HCT116 (cell line): Measurements from ENCODE around the gene PRAME. TPM values are rescaled to one million over a fixed set of nuclear protein-coding genes. Genes with fewer than 3 reads are reported as not detected.

Source experiments
- ATAC-seq: fragments of 200-7000 bp; cut with Tn5 transposase; 2 replicates; pipeline ENCODE4 v1.9.1; 2020; ENCODE audit warnings: mild to moderate bottlenecking, moderate library complexity
- BruUV-seq: library from RNA; stranded (reverse); fragments of 400-500 nt; replicated peaks from 2 replicates; lab custom pipeline; 2021; lab: Mats Ljungman, UMichigan
- CTCF ChIA-PET: fragments of 300-600 bp; sonication (Branson Sonifier 250); formaldehyde crosslinking; loops from one replicate; lab custom pipeline; 2021; ENCODE audit warnings: antibody characterized with exemption; lab: Charles Lee
- POLR2A ChIA-PET: fragments of 300-600, 350-600 bp; sonication (Branson Sonifier 250); formaldehyde crosslinking; loops from one replicate; lab custom pipeline; 2021; ENCODE audit warnings: antibody characterized with exemption; lab: Charles Lee
- RAD21 ChIA-PET, 2 experiments: fragments of 300-600 bp; sonication (Branson Sonifier 250); formaldehyde crosslinking; loops; one replicate each; lab custom pipeline; 2023; ENCODE audit warnings: low total read pairs in 2 of 2; ENCODE audit not compliant: uncharacterized antibody in 2 of 2, unreplicated experiment in 2 of 2, low non-redundant PET in 1 of 2; lab: Charles Lee
- DNase-seq: peaks from one replicate; pipeline ENCODE4 v3.0.0-alpha.2; 2010; ENCODE audit warnings: low read depth, low spot score
- H2AFZ ChIP-seq: fragments of 200-600 bp; shearing (Covaris generic), sonication (generic); 2 replicates; pipeline ENCODE4 v1.6.1; 2017; ENCODE audit warnings: low read depth, mixed run types, mixed read lengths, antibody characterized with exemption, low read length; ENCODE audit not compliant: poor library complexity, severe bottlenecking
- H3K27ac ChIP-seq: 2 replicates; pipeline ENCODE4 v1.5.1; 2012; ENCODE audit warnings: low read depth, low read length
- H3K27me3 ChIP-seq: fragments of 200-600 bp; sonication (generic); 2 replicates; pipeline ENCODE4 v1.6.1; 2016; ENCODE audit warnings: mixed run types, low read length, mixed read lengths; ENCODE audit not compliant: insufficient read depth
- H3K36me3 ChIP-seq, 2 experiments: fragments of 200-500 bp in 1 of 2; fragments of 200-600 bp in 1 of 2; sonication (Bioruptor generic) in 1 of 2; sonication (generic) in 1 of 2; 2 replicates each; pipeline versions ENCODE4 v1.5.1 to v1.6.1; 2014 to 2016; ENCODE audit warnings: low read length in 2 of 2, inconsistent platforms in 1 of 2, mixed read lengths in 1 of 2, mixed run types in 1 of 2; ENCODE audit not compliant: insufficient read depth in 2 of 2, control insufficient read depth in 1 of 2
- H3K4me1 ChIP-seq, 2 experiments: fragments of 200-600 bp in 1 of 2; sonication (generic) in 1 of 2; 2 replicates each; pipeline versions ENCODE4 v1.5.1 to v1.6.1; 2012 to 2017; ENCODE audit warnings: low read length in 2 of 2, inconsistent platforms in 1 of 2, mild to moderate bottlenecking in 1 of 2, mixed read lengths in 1 of 2, mixed run types in 1 of 2, moderate library complexity in 1 of 2; ENCODE audit not compliant: insufficient read depth in 2 of 2, control insufficient read depth in 1 of 2
- H3K4me2 ChIP-seq: fragments of 200-600 bp; sonication (generic); 2 replicates; pipeline ENCODE4 v1.6.1; 2017; ENCODE audit warnings: mixed run types, low read length, mixed read lengths
- H3K4me3 ChIP-seq, 2 experiments: fragments of 200-600 bp in 1 of 2; sonication (generic) in 1 of 2; replicated peaks in 1 of 2; 2 replicates each; pipeline ENCODE4 v1.5.1; 2011 to 2016; ENCODE audit warnings: low read length in 2 of 2, control low read depth in 1 of 2, low read depth in 1 of 2, mild to moderate bottlenecking in 1 of 2, mixed read lengths in 1 of 2, mixed run types in 1 of 2
- H3K79me2 ChIP-seq: fragments of 200-600 bp; sonication (generic); 2 replicates; pipeline ENCODE4 v1.6.1; 2017; ENCODE audit warnings: mild to moderate bottlenecking, mixed run types, low read length, moderate library complexity, mixed read lengths; ENCODE audit not compliant: insufficient read depth
- H3K9ac ChIP-seq: fragments of 200-600 bp; sonication (generic); 2 replicates; pipeline ENCODE4 v1.6.1; 2016; ENCODE audit warnings: low read length, mixed read lengths
- H3K9me2 ChIP-seq: fragments of 200-600 bp; sonication (generic), shearing (Covaris generic); 2 replicates; pipeline ENCODE4 v1.6.1; 2017; ENCODE audit warnings: mixed run types, mild to moderate bottlenecking, moderate library complexity; ENCODE audit not compliant: insufficient read depth
- H3K9me3 ChIP-seq, 2 experiments: fragments of 200-500 bp in 1 of 2; fragments of 200-600 bp in 1 of 2; sonication (Bioruptor generic) in 1 of 2; sonication (generic) in 1 of 2; 2 replicates each; pipeline ENCODE4 v1.6.1; 2014 to 2017; ENCODE audit warnings: low read length in 2 of 2, mixed read lengths in 2 of 2, inconsistent platforms in 1 of 2, low read depth in 1 of 2, mild to moderate bottlenecking in 1 of 2, mixed run types in 1 of 2, moderate library complexity in 1 of 2; ENCODE audit not compliant: control insufficient read depth in 1 of 2, insufficient read depth in 1 of 2
- H4K20me1 ChIP-seq: fragments of 200-600 bp; sonication (generic), shearing (Covaris generic); 2 replicates; pipeline ENCODE4 v1.6.1; 2017; ENCODE audit warnings: mixed run types, mild to moderate bottlenecking, moderate library complexity; ENCODE audit not compliant: insufficient read depth
- CBX3 ChIP-seq: IDR thresholded peaks from 2 replicates; pipeline ENCODE4 v1.6.1; 2012; ENCODE audit warnings: low read depth
- ELF1 ChIP-seq: IDR thresholded peaks from 2 replicates; pipeline ENCODE4 v1.6.1; 2012; ENCODE audit warnings: low read depth, borderline replicate concordance
- EZH2 ChIP-seq: fragments of 200-600 bp; sonication (generic); IDR thresholded peaks from 2 replicates; pipeline ENCODE4 v1.6.1; 2017; ENCODE audit warnings: antibody characterized with exemption, mixed run types
- FOSL1 ChIP-seq: IDR thresholded peaks from 2 replicates; pipeline ENCODE4 v1.6.1; 2012; ENCODE audit warnings: low read depth
- JUND ChIP-seq: IDR thresholded peaks from 2 replicates; pipeline ENCODE4 v1.6.1; 2012
- POLR2AphosphoS5 ChIP-seq: IDR thresholded peaks from 2 replicates; pipeline ENCODE4 v1.6.1; 2011; ENCODE audit warnings: mild to moderate bottlenecking, low read depth, low read length, moderate library complexity
- RAD21 ChIP-seq: IDR thresholded peaks from 2 replicates; pipeline ENCODE4 v1.6.1; 2012; ENCODE audit warnings: low read depth, mild to moderate bottlenecking
- SIN3A ChIP-seq: IDR thresholded peaks from 2 replicates; pipeline ENCODE4 v1.6.1; 2012; ENCODE audit warnings: low read depth
- SRF ChIP-seq: IDR thresholded peaks from 2 replicates; pipeline ENCODE4 v1.6.1; 2012; ENCODE audit warnings: low read depth
- ZFX ChIP-seq: fragments of 450-650 bp; IDR thresholded peaks from 2 replicates; pipeline ENCODE4 v1.6.1; 2017
- intact Hi-C: fragments of 100-400 bp; cut with micrococcal nuclease; formaldehyde crosslinking; loops from 2 replicates; pipeline ENCODE4 v1.10.0; 2022
- total RNA-seq: library from RNA; stranded (reverse); gene quantifications from one replicate; pipeline ENCODE4 v1.2.1, GENCODE V29; 2021; ENCODE audit not compliant: unreplicated experiment
- TF ChIP-seq, protein P1 (sequence below): IDR thresholded peaks from 2 replicates; pipeline ENCODE4 v1.6.1; 2011; ENCODE audit warnings: mild to moderate bottlenecking, low read length, moderate library complexity; ENCODE audit not compliant: insufficient replicate concordance; ENCODE audit errors: extremely low read depth
- TF ChIP-seq, protein P2 (sequence below), 3 experiments: fragments of 200-600 bp in 1 of 3; sonication (generic) in 1 of 3; IDR thresholded peaks in 2 of 3; conservative IDR thresholded peaks in 1 of 3; 2 replicates each; pipeline ENCODE4 v1.5.1; 2012 to 2017; ENCODE audit warnings: low read depth in 2 of 3, low read length in 2 of 3, antibody characterized with exemption in 1 of 3, borderline replicate concordance in 1 of 3, control low read depth in 1 of 3, mild to moderate bottlenecking in 1 of 3, mixed read lengths in 1 of 3, mixed run types in 1 of 3, moderate library complexity in 1 of 3; ENCODE audit not compliant: insufficient read depth in 1 of 3

Gene PRAME
- total RNA-seq, 1 experiment from 2014 or later: 28.4 TPM

DNA sequence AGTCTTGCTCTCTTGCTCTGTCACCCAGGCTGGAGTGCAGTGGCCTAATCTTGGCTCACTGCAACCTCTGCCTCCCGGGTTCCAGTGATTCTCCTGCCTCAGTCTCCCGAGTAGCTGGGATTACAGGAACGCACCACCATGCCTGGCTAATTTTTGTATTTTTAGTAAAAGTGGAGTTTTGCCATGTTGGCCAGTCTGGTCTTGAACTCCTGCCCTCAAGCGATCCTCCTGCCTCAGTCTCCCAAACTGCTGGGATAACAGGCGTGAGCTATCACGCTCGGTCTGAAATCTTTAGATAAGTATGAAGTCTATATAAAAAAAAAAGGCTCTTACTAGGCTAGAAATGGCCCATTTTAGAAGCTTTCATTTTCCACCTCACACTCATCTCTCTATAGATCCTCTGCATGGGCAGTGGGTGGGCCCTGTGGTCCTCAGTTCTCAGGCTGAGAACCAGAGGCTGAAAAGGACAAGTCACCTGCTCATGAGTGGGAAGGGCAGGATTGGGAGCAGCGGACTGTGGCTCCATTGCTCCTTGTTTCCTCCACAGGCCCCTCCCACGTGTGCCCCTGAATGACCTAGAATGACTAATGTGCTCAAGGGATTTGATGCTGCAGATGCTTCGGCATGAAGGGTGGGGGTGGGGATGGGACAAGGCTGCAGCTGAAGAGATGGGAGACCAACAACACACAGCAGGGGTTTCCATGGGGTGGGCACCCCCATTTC lies 19.8 kb upstream of the PRAME start:
- H3K27ac ChIP-seq: no peak overlapping the region
- CTCF ChIA-PET: interaction anchor here (1.4 kb wide), 1 partner anchor 8 kb away, joined by 10 read pairs; no protein-coding TSS in a partner anchor
- H3K27me3 ChIP-seq: no peaks in the 10 kb centered on the region
- no peaks in the 10 kb centered on the region for H3K9me2 ChIP-seq
- TF ChIP-seq ELF1 (no peak), FOSL1 (no peak), ZFX (no peak)
- H3K4me2 ChIP-seq: peak overlapping the region; percentile 37
- RAD21 ChIA-PET: no interaction called here
- H2AFZ ChIP-seq: no peak overlapping the region
- H3K9ac ChIP-seq: no peak overlapping the region
- BruUV-seq: no TSS peak
- POLR2A ChIA-PET: no interaction called here
- no peak for DNase-seq
- intact Hi-C loops: no loop called here
- H3K36me3 ChIP-seq: no peaks in the 10 kb centered on the region
- no peak overlapping the region for H3K4me3 ChIP-seq
- H3K79me2 ChIP-seq: no peaks in the 10 kb centered on the region
- no peaks in the 10 kb centered on the region for H4K20me1 ChIP-seq
- ATAC-seq: no peak
- H3K9me3 ChIP-seq: no peaks in the 10 kb centered on the region
- H3K4me1 ChIP-seq: peaks cover 5 to 9% of the 10 kb centered on the region in 2 experiments; a peak in 3 of 4 replicates

DNA sequence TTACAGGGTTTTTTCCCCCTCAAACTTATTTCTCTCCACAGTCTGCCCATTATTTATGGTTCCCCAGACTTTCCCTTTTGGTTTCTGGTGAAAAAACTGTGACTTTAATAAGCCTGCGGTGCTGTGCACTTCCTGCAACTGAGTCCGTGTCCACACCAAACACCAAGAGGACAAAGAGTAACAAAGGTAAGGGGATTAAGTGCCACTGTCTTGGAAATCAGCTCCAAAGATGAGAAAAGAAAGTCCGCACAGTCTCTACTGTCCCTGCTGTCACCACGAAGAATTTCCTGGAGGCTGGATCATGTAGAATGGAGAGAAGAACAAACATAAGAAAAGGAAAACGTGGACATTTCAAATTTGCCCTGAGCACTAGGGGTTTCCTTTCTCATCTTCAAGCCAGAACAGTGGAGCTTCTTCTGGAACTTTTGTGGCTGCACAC lies 17.9 kb upstream of the PRAME start:
- Histone ChIP-seq H4K20me1 (no peaks in the 10 kb centered on the region), H3K36me3 (no peaks in the 10 kb centered on the region), H3K79me2 (no peaks in the 10 kb centered on the region), H3K27ac (no peak overlapping the region), H3K27me3 (no peaks in the 10 kb centered on the region), H3K4me2 (no peak overlapping the region), H3K4me3 (no peak overlapping the region), H2AFZ (no peak overlapping the region), H3K4me1 (peaks cover 5 to 9% of the 10 kb centered on the region in 2 experiments; a peak in 3 of 4 replicates), H3K9ac (no peak overlapping the region), H3K9me2 (no peaks in the 10 kb centered on the region), H3K9me3 (no peaks in the 10 kb centered on the region)
- DNase-seq (no peak), ATAC-seq (no peak)
- no TSS peak for BruUV-seq
- CTCF ChIA-PET: interaction anchor here (0.6 to 2.2 kb wide), 20 partner anchors 10 to 193 kb away, joined by 3 to 64 read pairs (median 4); partner anchors contain the start of gene ZNF280B
- POLR2A ChIA-PET: interaction anchor here (1.7 kb wide), 1 partner anchor 10 kb away, joined by 12 read pairs; no protein-coding TSS in a partner anchor
- TF ChIP-seq, protein P1, sequence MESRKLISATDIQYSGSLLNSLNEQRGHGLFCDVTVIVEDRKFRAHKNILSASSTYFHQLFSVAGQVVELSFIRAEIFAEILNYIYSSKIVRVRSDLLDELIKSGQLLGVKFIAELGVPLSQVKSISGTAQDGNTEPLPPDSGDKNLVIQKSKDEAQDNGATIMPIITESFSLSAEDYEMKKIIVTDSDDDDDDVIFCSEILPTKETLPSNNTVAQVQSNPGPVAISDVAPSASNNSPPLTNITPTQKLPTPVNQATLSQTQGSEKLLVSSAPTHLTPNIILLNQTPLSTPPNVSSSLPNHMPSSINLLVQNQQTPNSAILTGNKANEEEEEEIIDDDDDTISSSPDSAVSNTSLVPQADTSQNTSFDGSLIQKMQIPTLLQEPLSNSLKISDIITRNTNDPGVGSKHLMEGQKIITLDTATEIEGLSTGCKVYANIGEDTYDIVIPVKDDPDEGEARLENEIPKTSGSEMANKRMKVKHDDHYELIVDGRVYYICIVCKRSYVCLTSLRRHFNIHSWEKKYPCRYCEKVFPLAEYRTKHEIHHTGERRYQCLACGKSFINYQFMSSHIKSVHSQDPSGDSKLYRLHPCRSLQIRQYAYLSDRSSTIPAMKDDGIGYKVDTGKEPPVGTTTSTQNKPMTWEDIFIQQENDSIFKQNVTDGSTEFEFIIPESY: no peak
- no peak for TF ChIP-seq POLR2AphosphoS5
- TF ChIP-seq SRF: no peak
- no peak for TF ChIP-seq CBX3
- TF ChIP-seq EZH2: no peak
- TF ChIP-seq ZFX: no peak
- TF ChIP-seq, protein P2, sequence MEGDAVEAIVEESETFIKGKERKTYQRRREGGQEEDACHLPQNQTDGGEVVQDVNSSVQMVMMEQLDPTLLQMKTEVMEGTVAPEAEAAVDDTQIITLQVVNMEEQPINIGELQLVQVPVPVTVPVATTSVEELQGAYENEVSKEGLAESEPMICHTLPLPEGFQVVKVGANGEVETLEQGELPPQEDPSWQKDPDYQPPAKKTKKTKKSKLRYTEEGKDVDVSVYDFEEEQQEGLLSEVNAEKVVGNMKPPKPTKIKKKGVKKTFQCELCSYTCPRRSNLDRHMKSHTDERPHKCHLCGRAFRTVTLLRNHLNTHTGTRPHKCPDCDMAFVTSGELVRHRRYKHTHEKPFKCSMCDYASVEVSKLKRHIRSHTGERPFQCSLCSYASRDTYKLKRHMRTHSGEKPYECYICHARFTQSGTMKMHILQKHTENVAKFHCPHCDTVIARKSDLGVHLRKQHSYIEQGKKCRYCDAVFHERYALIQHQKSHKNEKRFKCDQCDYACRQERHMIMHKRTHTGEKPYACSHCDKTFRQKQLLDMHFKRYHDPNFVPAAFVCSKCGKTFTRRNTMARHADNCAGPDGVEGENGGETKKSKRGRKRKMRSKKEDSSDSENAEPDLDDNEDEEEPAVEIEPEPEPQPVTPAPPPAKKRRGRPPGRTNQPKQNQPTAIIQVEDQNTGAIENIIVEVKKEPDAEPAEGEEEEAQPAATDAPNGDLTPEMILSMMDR (IDR thresholded peaks at IDR 0.05 in 2 of 3, conservative IDR thresholded peaks at IDR 0.05 in 1 of 3; ENCODE audit: borderline replicate concordance in 1 of 3, insufficient read depth in 1 of 3, low read depth in 2 of 3, low read length in 2 of 3): no peak
- TF ChIP-seq ELF1: no peak
- TF ChIP-seq RAD21: no peak
- no peak for TF ChIP-seq SIN3A
- TF ChIP-seq FOSL1: no peak
- no peak for TF ChIP-seq JUND
- RAD21 ChIA-PET: interaction anchor here in 1 of 2 experiments (1.2 to 1.3 kb wide), 2 partner anchors 9 to 10 kb away, joined by 3 to 4 read pairs; no protein-coding TSS in a partner anchor
- intact Hi-C loops: no loop called here
